HUES48 (cell line): Measurements from ENCODE around the gene ITGAL.
A peak's percentile ranks its signal among the peaks of the same experiment; 100 is the strongest.
"Not testable (repeated sequence)": the region's sequence is repeated elsewhere in the genome, so short reads cannot be mapped to it uniquely, and the experiment has no call there.

Experiments
- H3K27ac ChIP-seq: one replicate; pipeline ENCODE4 v1.7.0; 2013; ENCODE audit warnings: low read depth, low read length, inconsistent platforms
- H3K27me3 ChIP-seq: 2 replicates; pipeline ENCODE4 v1.6.1; 2013; ENCODE audit warnings: mild to moderate bottlenecking, low read length; ENCODE audit not compliant: control insufficient read depth, insufficient read depth
- H3K36me3 ChIP-seq: 2 replicates; pipeline ENCODE4 v1.6.1; 2013; ENCODE audit warnings: low read length; ENCODE audit not compliant: control insufficient read depth, insufficient read depth
- H3K4me1 ChIP-seq: 2 replicates; pipeline ENCODE4 v1.6.1; 2013; ENCODE audit warnings: mild to moderate bottlenecking, low read length; ENCODE audit not compliant: control insufficient read depth, insufficient read depth
- H3K4me3 ChIP-seq: 2 replicates; pipeline ENCODE4 v1.5.1; 2013; ENCODE audit warnings: mild to moderate bottlenecking, low read depth, low read length
- H3K9ac ChIP-seq: 2 replicates; pipeline ENCODE4 v1.6.1; 2013; ENCODE audit warnings: mild to moderate bottlenecking, low read depth, low read length, moderate library complexity
- H3K9me3 ChIP-seq: 2 replicates; pipeline ENCODE4 v1.6.1; 2013; ENCODE audit warnings: low read length; ENCODE audit not compliant: control insufficient read depth, insufficient read depth

The ITGAL gene

DNA sequence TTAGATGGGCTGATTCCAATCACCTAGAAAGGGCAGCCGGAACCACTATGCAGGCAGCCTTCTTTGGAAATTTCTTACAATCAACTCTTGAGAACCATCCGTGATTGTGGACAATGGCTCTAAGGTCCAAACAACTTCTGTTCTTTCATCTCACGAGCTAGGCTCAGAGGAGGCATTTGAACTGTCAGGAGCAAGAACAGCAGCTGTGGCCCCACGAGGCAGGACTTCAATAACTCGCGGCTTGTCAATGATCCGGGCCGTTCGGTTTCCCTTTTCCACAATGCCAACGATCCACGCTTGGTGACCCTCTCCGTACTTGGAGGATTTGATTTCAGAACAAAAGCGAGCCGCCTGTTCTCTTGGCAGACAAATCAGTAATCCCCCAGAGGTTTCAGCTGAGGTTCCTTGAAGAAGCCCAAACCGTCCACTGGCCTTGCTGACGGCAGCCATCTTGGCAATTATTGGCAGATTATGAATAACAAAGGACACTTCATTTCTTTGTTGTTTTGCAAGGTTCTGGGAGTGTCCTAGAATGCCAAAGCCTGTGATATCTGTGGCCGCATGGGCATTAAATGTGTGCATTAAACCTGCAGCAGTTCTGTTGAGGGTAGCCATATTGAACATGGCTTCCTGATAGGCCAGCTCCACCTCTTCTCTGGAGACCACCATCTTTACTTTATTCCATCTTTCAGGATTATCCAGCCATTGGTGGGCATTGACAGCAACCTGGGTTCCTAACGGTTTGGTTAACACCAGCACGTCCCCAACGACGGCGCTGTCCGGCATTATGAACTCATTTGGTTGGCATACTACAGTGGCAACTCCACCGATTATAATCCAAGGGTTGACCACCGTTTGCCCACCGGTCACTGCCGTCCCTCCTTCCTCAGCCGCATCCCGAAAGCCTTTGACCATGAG is 28.1 kb upstream of the ITGAL start:
- H3K9ac ChIP-seq: peak overlapping the region; percentile 77; the same call in 1 of the 2 replicates
- H3K27ac ChIP-seq: peak overlapping the region; percentile 83
- H3K36me3 ChIP-seq: peaks cover 6% of the 10 kb centered on the region; the same call in 1 of the 2 replicates
- H3K4me1 ChIP-seq: peaks cover 6% of the 10 kb centered on the region
- H3K27me3 ChIP-seq: no peaks in the 10 kb centered on the region
- no peaks in the 10 kb centered on the region for H3K9me3 ChIP-seq
- H3K4me3 ChIP-seq: peak overlapping the region; percentile 81

DNA sequence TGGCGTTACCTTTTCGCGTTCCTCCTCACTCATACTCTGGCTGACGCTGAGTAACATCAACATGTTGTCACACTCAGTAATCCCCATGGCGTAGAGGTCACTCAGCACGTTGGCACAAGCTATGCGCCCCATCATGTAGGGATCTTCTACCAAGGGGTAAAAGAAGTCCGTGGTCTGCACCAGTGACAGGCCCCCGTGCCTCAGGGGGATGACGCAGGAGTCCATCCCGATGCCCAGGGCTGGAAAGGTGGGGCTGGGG is 27.5 kb upstream of the ITGAL start:
- peak overlapping the region; percentile 83 for H3K27ac ChIP-seq

DNA sequence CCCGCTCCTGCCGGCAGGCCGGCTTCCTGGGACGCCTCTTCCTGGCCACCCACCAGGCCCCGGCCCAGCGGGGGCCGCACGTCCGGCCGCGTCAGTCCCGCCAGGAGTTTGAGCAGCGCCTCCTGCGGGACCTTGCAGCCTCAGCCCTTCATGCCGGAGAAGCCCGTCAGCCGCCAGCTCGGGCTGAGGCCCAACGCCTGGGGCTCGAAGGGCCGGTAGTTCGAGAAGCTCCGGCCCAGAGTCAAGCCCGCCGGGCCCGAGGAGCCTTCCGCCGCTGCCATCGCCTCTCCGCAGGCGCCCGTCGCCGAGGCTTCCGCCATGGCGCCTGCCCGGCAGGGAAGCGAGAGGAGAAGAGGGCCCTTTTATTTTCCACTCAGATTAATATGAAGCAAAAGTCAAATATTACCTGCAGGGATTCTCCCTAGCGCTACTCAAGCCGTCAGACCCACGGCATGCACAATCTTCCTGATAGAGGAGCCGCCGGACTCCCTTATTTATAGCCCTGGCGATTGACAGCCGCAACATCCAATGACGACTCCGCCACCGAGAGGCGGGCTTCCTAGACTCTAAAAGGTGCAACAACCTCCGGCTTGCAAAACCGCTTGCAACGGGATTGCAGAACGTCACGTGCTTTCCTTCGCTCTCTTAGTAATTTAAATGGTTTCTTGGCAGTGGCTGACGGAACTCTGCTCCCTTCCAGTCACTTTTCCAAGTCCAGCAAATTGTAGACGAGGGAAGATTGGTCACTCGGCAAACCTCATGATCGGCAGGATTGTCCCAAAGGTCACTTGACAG is 26.9 kb upstream of the ITGAL start, which contains the start of gene SEPHS2:
Gene SEPHS2 (minus strand): TSS at position 467 of the 795 bp plus-strand sequence. CDS start 147 bp downstream, at position 320.
- peaks cover 6% of the 10 kb centered on the region for H3K4me1 ChIP-seq
- H3K9me3 ChIP-seq: no peaks in the 10 kb centered on the region
- H3K4me3 ChIP-seq: peak within 1 kb of the TSS; percentile 81

More for the DNA sequence above, 27.5 kb upstream of the ITGAL start:
- Histone ChIP-seq H3K4me3 (peak overlapping the region; percentile 81), H3K27me3 (no peaks in the 10 kb centered on the region), H3K9ac (peak overlapping the region; percentile 77; the same call in 1 of the 2 replicates), H3K9me3 (no peaks in the 10 kb centered on the region), H3K4me1 (peaks cover 6% of the 10 kb centered on the region), H3K36me3 (peaks cover 6% of the 10 kb centered on the region; the same call in 1 of the 2 replicates)

DNA sequence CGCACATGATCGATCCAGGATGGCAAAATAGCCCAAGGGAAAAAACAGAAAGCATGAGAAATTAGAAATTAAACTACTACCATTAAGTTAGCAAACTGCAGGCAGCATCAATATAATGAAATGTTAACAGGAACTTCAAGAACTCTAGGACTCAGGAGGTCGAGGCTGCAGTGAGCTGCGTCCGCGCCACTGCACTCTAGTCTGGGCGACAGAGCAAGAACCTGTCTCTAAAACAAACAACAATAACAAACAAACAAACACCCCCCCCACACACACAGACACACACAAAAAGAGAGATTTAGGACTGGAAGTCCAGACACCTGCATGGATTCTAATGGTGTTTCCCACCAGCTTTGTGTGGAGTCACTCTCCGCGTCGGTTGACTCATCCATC is 26.3 kb upstream of the ITGAL start:
- peak overlapping the region; percentile 81 for H3K4me3 ChIP-seq
- H3K9me3 ChIP-seq: no peaks in the 10 kb centered on the region
- peaks cover 6% of the 10 kb centered on the region for H3K4me1 ChIP-seq
- no peaks in the 10 kb centered on the region for H3K27me3 ChIP-seq
- peaks cover 6% of the 10 kb centered on the region; the same call in 1 of the 2 replicates for H3K36me3 ChIP-seq
- peak overlapping the region; percentile 3 for H3K27ac ChIP-seq
- no peak overlapping the region for H3K9ac ChIP-seq

More for the DNA sequence above, 26.9 kb upstream of the ITGAL start, which contains the start of gene SEPHS2:
- peaks cover 6% of the 10 kb centered on the region; the same call in 1 of the 2 replicates for H3K36me3 ChIP-seq
- H3K9ac ChIP-seq: peak within 1 kb of the TSS; percentile 77
- no peaks in the 10 kb centered on the region for H3K27me3 ChIP-seq
- peak within 1 kb of the TSS; percentile 83 for H3K27ac ChIP-seq

DNA sequence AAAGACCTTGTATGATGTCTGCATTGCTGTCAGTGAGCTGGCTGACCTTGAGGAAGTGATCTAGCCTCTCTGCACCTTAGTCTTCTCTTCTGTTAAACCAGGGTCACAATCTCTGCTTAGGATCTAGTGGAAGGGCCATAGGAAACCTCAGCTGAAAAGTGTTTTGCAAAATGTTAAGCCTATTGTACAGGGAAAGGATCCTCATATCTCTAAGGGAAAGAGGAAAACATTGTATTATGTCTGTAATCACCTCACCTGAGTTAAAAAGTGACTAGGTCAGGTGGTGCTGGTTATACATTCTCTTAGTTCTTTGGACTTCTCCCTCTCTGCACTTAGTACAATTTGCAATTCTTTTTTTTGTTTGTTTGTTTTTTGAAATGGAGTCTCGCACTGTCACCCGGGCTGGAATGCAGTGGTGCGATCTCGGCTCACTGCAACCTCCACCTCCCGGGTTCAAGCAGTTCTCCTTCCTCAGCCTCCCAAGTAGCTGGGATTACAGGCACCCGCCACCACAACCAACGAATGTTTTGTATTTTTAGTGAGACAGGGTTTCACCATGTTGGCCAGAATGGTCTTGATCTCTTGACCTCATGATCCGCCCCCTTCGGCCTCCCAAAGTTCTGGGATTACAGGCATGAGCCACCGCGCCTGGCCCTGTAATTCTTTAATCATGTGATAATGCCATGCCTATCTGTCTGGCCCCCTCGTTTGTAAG is 24.9 kb upstream of the ITGAL start:
- H3K4me1 ChIP-seq: peaks cover 6% of the 10 kb centered on the region
- peaks cover 6% of the 10 kb centered on the region; the same call in 1 of the 2 replicates for H3K36me3 ChIP-seq
- H3K9me3 ChIP-seq: no peaks in the 10 kb centered on the region
- H3K27me3 ChIP-seq: no peaks in the 10 kb centered on the region
- H3K9ac ChIP-seq: no peak overlapping the region
- no peak overlapping the region for H3K27ac ChIP-seq
- no peak overlapping the region for H3K4me3 ChIP-seq

- Histone ChIP-seq H3K27ac (no peak overlapping the region), H3K9ac (no peak overlapping the region), H3K4me3 (no peak overlapping the region), H3K4me1 (peaks cover 6% of the 10 kb centered on the region), H3K9me3 (no peaks in the 10 kb centered on the region), H3K27me3 (no peaks in the 10 kb centered on the region), H3K36me3 (0 out of 2 replicates have a peak, but pooled peaks cover 3% of the 10 kb centered on the region)
Measured at GRCh38 chr16:30449116-30449435, 23.5 kb upstream of the ITGAL start.

- not testable (repeated sequence) for H3K36me3 ChIP-seq, H3K9ac ChIP-seq, H3K4me1 ChIP-seq, H3K27me3 ChIP-seq, H3K9me3 ChIP-seq, H3K27ac ChIP-seq, H3K4me3 ChIP-seq
Measured at GRCh38 chr16:30452709-30453580, 19.6 kb upstream of the ITGAL start.

- no peaks in the 10 kb centered on the region for H3K36me3 ChIP-seq
- no peak overlapping the region for H3K4me3 ChIP-seq
- H3K27me3 ChIP-seq: no peaks in the 10 kb centered on the region
- H3K27ac ChIP-seq: no peak overlapping the region
- H3K9ac ChIP-seq: no peak overlapping the region
- H3K9me3 ChIP-seq: no peaks in the 10 kb centered on the region
- no peaks in the 10 kb centered on the region for H3K4me1 ChIP-seq
Measured at GRCh38 chr16:30456302-30456701, 16.2 kb upstream of the ITGAL start.

- Histone ChIP-seq H3K9ac (no peak overlapping the region), H3K27ac (no peak overlapping the region), H3K27me3 (no peaks in the 10 kb centered on the region), H3K36me3 (no peaks in the 10 kb centered on the region), H3K4me3 (no peak overlapping the region), H3K9me3 (no peaks in the 10 kb centered on the region), H3K4me1 (no peaks in the 10 kb centered on the region)
Measured at GRCh38 chr16:30457256-30457655, 15.3 kb upstream of the ITGAL start.
